ENCODE measurements around the gene BTN1A1.

- TF ChIP-seq POLR2A (IDR thresholded peaks at IDR 0.05; ENCODE audit: low read depth, low read length): no peak
- TF ChIP-seq POLR2AphosphoS5 (IDR thresholded peaks at IDR 0.05; ENCODE audit: low read depth, low read length): no peak
These were observed 56.4 kb downstream of the BTN1A1 start for GRCh38 chr6:26556263-26557070.
